GM13977 (cell line): ENCODE results near the gene NDUFB7.

ENCODE experiments used
- DNase-seq: peaks from one replicate; pipeline ENCODE4 v3.0.0; 2012; ENCODE audit warnings: low spot score
- in situ Hi-C: fragments of 300-500 bp; cut with MboI; formaldehyde crosslinking; loops from one replicate; pipeline ENCODE4 v1.12.0; 2022; ENCODE audit warnings: low sequenced_read_pairs, low pct_unique_long_range_greater_than_20kb, mixed read lengths, inconsistent platforms; ENCODE audit not compliant: unreplicated experiment
- TF ChIP-seq, protein P1 (sequence below): IDR thresholded peaks from 2 replicates; pipeline ENCODE4 v1.5.1; 2012; ENCODE audit warnings: mild to moderate bottlenecking, control low read depth; ENCODE audit not compliant: insufficient read depth; ENCODE audit errors: extremely low read depth, missing control alignments

NDUFB7 gene

DNA sequence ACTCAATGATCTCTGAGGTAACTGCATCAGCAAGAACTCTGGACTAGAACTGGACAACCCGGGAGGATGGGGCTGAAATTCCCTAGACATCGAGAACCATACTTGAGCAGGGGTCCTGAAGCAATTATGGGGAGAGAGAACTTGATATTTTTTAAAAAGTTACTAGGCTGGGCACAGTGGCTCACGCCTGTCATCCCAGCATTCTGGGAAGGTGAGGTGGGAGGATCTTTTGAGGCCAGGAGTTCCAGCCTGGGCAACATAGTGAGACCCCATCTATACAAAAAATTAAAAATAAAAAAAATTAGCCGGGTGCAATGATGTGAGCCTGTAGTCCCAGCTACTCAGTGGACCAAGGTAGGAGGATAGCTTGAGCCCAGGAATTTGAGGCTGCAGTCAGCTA lies 51.3 kb downstream of the NDUFB7 start:
- in situ Hi-C loops, result no loop called here
- DNase-seq, result no peak
- TF ChIP-seq, protein P1, sequence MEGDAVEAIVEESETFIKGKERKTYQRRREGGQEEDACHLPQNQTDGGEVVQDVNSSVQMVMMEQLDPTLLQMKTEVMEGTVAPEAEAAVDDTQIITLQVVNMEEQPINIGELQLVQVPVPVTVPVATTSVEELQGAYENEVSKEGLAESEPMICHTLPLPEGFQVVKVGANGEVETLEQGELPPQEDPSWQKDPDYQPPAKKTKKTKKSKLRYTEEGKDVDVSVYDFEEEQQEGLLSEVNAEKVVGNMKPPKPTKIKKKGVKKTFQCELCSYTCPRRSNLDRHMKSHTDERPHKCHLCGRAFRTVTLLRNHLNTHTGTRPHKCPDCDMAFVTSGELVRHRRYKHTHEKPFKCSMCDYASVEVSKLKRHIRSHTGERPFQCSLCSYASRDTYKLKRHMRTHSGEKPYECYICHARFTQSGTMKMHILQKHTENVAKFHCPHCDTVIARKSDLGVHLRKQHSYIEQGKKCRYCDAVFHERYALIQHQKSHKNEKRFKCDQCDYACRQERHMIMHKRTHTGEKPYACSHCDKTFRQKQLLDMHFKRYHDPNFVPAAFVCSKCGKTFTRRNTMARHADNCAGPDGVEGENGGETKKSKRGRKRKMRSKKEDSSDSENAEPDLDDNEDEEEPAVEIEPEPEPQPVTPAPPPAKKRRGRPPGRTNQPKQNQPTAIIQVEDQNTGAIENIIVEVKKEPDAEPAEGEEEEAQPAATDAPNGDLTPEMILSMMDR, result no peak

DNA sequence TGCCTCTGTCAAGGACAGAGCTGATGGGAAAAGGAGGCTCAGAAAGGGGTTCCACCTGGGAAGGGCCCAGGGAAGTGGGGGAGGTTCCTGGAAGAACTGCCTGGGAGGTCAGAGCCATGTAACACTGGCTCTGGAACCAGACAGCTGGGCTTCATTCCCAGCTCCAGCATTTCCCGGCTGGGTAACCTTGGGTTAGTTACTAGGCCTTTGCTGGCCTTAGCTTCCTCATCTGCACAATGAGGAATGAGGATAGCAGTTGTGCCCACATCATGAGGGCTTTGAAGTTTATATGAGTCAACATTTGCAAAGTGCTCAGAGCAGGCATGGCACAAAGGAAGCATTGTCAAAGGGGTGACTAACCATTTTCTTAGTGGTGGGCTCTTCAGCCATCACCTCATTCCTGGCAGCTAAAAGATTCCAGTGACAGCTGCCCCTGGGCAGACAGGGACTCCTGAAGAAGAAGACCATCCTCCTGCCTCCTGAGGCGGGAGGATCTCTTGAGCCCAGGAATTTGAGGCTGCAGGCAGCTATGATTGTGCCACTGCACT lies 51.9 kb downstream of the NDUFB7 start:
- in situ Hi-C loops, result no loop called here
- DNase-seq, result no peak

DNA sequence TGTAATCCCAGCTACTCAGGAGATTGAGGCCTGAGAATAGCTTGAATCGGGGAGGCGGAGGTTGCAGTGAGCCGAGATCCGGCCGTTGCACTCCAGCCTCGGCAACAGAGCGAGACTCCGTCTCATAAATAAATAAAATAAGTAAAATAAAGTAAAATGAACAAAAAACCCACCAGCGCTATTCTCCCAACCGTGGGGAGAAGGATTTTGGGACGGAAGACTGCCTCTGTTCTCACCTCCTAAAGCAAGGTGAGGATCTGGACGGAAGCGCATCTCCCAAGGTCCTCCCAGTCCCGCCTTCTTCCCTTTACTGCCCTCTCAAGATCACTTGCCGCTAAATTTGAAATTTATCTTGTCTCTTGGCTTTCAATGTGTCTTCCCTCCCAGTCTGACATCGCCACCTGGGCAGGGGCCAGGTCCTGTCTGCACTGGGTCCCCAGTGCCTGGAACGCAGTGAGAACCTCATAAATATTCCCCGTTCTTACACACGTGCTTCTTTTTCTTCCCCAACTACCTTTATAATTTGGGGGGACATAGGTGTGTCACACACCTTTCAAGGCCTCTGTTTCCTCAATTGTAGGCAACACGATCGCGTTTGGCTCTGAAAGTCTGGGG lies 52.5 kb downstream of the NDUFB7 start:
- in situ Hi-C loops, result no loop called here
- DNase-seq, result no peak
- TF ChIP-seq, protein P1, result no peak

More for the DNA sequence above, 51.9 kb downstream of the NDUFB7 start:
- TF ChIP-seq, protein P1, result no peak

DNA sequence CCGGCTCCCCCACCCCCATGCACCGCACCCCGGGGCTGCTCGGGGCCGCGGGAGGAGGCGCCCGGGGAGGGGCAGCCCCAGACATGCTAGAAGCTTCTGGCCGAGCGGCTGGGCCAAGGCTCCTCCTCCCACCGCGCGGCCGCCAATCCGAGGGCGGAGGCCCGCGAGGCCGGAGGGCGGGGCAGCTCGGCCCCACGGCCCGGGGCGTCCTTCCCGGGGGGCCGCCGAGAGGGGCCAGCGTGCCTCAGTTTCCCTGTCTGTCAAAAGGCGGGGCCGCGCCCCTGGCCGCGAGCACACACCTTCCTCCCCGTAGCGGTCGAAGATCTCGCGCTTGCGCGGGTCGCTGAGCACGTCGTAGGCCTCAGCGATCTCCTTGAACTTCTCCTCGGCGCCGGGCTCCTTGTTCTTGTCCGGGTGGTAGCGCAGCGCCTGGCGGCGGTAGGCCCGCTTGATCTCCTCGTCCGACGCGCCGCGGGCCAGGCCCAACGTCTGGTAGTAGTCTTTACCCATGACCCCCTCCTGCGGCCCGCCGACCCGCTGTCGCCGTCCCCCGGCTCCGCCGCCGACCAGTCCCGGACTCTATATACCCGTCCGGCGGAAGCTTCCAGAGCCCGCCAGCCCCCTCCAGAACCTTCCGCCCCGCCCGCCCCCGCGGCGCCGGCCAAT lies 53.9 kb downstream of the NDUFB7 start, which contains the start of gene DNAJB1:
TSS of gene DNAJB1 (minus strand) at position 558 of the 666 bp plus-strand sequence. CDS start at position 510, 48 bp downstream.
- in situ Hi-C loops, result no loop called here
- TF ChIP-seq, protein P1, result no peak
- DNase-seq, result peak; percentile 97

DNA sequence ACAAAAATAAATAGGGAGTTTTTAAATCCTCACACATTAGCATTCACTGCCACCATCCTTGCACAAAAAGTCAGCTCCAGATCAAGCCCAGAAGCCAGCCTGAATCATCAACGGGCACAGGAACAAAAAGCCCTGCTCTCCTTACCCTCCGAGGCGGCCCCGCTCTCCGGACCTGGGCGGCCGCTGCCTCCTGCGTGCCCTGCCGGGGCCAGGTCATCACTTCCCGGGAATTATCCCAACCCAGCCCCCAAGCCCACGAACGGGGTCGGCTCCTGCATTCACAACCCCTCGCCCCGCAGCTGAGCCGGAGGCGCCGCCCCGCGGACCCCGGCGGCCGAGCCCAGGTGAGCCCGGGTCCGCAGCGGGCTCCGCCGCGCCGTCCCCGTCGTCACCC lies 54.4 kb downstream of the NDUFB7 start:
- TF ChIP-seq, protein P1, result no peak
- in situ Hi-C loops, result no loop called here
- no peak for DNase-seq

DNA sequence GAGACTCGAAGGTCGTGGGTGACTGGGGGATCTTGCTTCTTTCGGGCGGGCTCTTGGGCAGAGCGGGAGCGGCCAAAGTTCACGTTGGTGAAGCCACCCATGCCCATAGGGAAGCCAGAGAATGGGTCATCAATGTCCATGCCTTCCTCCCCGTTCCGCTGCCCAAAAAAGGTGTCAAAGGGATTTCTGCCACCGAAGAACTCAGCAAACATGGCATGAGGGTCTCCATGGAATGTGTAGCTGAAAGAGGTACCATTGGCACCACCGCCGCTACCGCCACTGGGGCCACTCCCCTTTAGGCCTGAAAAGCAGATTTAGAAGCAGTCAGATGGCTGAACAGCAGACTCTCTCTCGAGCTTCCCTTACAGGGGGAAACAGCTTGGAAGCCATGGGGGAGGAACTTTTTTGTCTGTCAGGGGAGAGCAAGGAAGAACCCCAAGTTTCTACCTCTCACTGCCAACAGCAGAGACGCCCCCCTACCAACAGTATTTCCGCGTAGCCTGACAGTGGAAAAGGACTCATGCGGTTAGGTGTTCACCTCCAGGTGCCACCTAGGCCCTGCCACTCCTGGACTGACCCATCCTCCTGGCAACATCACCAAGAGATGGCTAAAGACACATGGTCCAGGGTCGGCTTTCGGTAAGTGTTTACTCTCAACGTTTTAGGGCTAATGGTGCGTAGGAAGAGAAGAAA lies 55.0 kb downstream of the NDUFB7 start:
- in situ Hi-C loops, result no loop called here

More for the DNA sequence above, 55.0 kb downstream of the NDUFB7 start:
- TF ChIP-seq, protein P1, result no peak
- DNase-seq, result peak; percentile 20
